Uterus (tissue), 2 donors: ENCODE results near the gene PRKG1.

ENCODE experiments used
- POLR2A ChIP-seq, 2 donors: fragments of 450-650 bp; IDR thresholded peaks; one replicate each; pipeline ENCODE4 v1.6.1; 2016; ENCODE audit warnings: antibody characterized with exemption in 2 of 2, mild to moderate bottlenecking in 1 of 2, moderate library complexity in 1 of 2
- TF ChIP-seq, protein P1 (sequence below), 4 experiments: fragments of 200-600 bp in 2 of 4; fragments of 450-650 bp in 2 of 4; sonication (generic) in 2 of 4; IDR thresholded peaks; one replicate each; pipeline ENCODE4 v1.5.1; 2016 to 2019; ENCODE audit warnings: antibody characterized with exemption in 4 of 4, mild to moderate bottlenecking in 2 of 4, moderate library complexity in 1 of 4

- TF ChIP-seq, protein P1, sequence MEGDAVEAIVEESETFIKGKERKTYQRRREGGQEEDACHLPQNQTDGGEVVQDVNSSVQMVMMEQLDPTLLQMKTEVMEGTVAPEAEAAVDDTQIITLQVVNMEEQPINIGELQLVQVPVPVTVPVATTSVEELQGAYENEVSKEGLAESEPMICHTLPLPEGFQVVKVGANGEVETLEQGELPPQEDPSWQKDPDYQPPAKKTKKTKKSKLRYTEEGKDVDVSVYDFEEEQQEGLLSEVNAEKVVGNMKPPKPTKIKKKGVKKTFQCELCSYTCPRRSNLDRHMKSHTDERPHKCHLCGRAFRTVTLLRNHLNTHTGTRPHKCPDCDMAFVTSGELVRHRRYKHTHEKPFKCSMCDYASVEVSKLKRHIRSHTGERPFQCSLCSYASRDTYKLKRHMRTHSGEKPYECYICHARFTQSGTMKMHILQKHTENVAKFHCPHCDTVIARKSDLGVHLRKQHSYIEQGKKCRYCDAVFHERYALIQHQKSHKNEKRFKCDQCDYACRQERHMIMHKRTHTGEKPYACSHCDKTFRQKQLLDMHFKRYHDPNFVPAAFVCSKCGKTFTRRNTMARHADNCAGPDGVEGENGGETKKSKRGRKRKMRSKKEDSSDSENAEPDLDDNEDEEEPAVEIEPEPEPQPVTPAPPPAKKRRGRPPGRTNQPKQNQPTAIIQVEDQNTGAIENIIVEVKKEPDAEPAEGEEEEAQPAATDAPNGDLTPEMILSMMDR (IDR thresholded peaks at IDR 0.05) = no peak
- TF ChIP-seq POLR2A (IDR thresholded peaks at IDR 0.05) = no peak
Observed at GRCh38 chr10:52071814-52072213, 997.5 kb downstream of the PRKG1 start.
